ENCODE results near the gene TOGARAM1.

The TOGARAM1 gene

DNA sequence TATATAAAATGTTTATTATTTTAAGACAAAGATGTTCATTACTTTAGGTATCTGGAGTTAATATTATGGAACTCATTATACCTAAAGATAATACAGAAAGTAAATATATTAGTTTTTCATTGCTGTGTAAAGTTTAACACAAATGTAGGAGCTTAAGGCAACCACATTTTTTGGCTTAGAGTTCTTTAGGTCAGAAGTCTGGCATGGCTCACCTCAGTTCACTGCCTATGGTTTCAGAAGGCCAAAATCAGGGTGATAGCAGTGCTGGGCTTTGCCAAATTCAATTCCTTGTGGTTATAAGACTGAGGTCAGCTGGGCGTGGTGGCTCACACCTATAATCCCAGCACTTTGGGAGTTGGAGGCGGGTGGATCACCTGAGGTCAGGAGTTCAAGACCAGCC lies 86.4 kb downstream of the TOGARAM1 start:
- H3K4me3 ChIP-seq (replicated peaks in 1 of 2; ENCODE audit: low read depth in 2 of 2, low read length in 2 of 2) = no peak overlapping the region
- DNase-seq (ENCODE audit: low read depth in 2 of 2) = no peak
- TF ChIP-seq, protein P1, sequence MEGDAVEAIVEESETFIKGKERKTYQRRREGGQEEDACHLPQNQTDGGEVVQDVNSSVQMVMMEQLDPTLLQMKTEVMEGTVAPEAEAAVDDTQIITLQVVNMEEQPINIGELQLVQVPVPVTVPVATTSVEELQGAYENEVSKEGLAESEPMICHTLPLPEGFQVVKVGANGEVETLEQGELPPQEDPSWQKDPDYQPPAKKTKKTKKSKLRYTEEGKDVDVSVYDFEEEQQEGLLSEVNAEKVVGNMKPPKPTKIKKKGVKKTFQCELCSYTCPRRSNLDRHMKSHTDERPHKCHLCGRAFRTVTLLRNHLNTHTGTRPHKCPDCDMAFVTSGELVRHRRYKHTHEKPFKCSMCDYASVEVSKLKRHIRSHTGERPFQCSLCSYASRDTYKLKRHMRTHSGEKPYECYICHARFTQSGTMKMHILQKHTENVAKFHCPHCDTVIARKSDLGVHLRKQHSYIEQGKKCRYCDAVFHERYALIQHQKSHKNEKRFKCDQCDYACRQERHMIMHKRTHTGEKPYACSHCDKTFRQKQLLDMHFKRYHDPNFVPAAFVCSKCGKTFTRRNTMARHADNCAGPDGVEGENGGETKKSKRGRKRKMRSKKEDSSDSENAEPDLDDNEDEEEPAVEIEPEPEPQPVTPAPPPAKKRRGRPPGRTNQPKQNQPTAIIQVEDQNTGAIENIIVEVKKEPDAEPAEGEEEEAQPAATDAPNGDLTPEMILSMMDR (IDR thresholded peaks at IDR 0.05; ENCODE audit: low read depth, low read length) = no peak

GRCh38 chr14:45051180-45051579 lies 89.2 kb downstream of the TOGARAM1 start:
- DNase-seq (ENCODE audit: low read depth in 2 of 2) = peak in 1 of 2 donors; percentile 5
- H3K4me3 ChIP-seq (replicated peaks in 1 of 2; ENCODE audit: low read depth in 2 of 2, low read length in 2 of 2) = no peak overlapping the region
- TF ChIP-seq, protein P1 (IDR thresholded peaks at IDR 0.05; ENCODE audit: low read depth, low read length) = no peak

DNA sequence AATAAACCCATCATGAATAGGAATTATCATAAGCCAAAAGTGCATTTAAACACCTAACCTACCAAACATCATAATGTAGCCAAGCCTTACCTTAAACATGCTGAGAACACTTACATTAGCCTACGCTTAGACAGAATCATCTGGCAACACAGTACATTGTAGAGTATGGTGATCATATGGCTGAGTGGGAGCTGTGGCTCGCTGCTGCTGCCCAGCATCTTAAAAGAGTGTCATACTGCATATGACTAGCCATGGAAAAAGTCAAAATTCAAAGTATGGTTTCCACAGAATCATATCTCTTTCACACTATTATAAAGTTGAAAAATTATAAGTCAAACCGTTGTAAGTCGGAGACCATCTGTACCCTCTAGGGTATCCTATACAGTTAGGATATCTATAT lies 89.9 kb downstream of the TOGARAM1 start:
- TF ChIP-seq, protein P1 (IDR thresholded peaks at IDR 0.05; ENCODE audit: low read depth, low read length) = no peak
- no peak for DNase-seq (ENCODE audit: low read depth in 2 of 2)
- no peak overlapping the region for H3K4me3 ChIP-seq (replicated peaks in 1 of 2; ENCODE audit: low read depth in 2 of 2, low read length in 2 of 2)

- TF ChIP-seq, protein P1 (IDR thresholded peaks at IDR 0.05; ENCODE audit: low read depth, low read length) = no peak
- no peak for DNase-seq (ENCODE audit: low read depth in 2 of 2)
- no peak overlapping the region for H3K4me3 ChIP-seq (replicated peaks in 1 of 2; ENCODE audit: low read depth in 2 of 2, low read length in 2 of 2)
Measured at GRCh38 chr14:45057349-45057748, 95.4 kb downstream of the TOGARAM1 start.

- TF ChIP-seq, protein P1 (IDR thresholded peaks at IDR 0.05; ENCODE audit: low read depth, low read length) = no peak
- DNase-seq (ENCODE audit: low read depth in 2 of 2) = no peak
- H3K4me3 ChIP-seq (replicated peaks in 1 of 2; ENCODE audit: low read depth in 2 of 2, low read length in 2 of 2) = no peak overlapping the region
Measured at GRCh38 chr14:45057881-45058364, 95.9 kb downstream of the TOGARAM1 start.

DNA sequence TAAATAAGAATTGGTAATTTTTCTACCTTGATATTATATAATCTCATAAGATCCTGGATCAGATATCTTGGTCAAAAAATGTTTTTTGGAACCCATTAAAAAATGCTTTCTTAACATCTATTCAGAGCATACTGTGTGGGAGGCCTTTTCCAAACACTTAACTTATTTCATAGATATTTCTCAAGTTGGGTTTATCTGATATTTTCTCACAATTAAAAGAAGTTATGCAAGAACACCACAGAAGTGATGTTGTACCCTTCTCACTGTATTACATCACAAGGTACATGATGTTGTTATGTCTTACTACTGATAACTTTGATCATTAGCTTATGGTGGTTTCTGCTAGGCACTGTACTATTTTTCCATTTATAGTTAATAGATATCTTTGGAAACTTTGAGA lies 98.6 kb downstream of the TOGARAM1 start:
- H3K4me3 ChIP-seq (replicated peaks in 1 of 2; ENCODE audit: low read depth in 2 of 2, low read length in 2 of 2) = no peak overlapping the region
- TF ChIP-seq, protein P1 (IDR thresholded peaks at IDR 0.05; ENCODE audit: low read depth, low read length) = no peak
- DNase-seq (ENCODE audit: low read depth in 2 of 2) = peak in 1 of 2 donors; percentile 8

DNA sequence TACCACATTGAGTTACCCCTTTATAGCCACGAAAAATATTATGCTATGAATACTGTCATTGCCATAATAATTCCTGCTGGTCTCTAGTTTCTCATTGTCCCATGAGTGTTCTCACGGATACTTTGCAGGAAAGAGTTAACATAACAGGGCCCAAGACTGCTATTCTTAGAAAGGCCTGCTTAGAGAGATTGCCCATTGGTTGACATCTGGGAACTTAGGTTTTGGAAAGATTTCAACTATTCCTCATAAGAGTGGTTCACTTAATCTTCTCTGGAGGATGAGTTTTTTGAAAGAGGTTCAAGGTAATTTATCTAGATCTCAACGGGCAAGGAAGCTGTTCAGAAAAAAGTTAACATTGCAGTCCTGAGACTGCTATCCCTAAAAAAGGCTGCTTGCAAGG lies 103.5 kb downstream of the TOGARAM1 start:
- H3K4me3 ChIP-seq (replicated peaks in 1 of 2; ENCODE audit: low read depth in 2 of 2, low read length in 2 of 2) = no peak overlapping the region
- TF ChIP-seq, protein P1 (IDR thresholded peaks at IDR 0.05; ENCODE audit: low read depth, low read length) = no peak
- peak in 1 of 2 donors; percentile 20 for DNase-seq (ENCODE audit: low read depth in 2 of 2)
